GM10248 (cell line): Measurements from ENCODE around the gene PCF11.

Experiments
- CTCF ChIA-PET: fragments of 300-600 bp; sonication (Branson Sonifier 250); formaldehyde crosslinking; extraction: SDS; loops from one replicate; lab custom pipeline; 2021; ENCODE audit warnings: antibody characterized with exemption; lab: Yijun Ruan, JAX
- POLR2A ChIA-PET: fragments of 350-650 bp; sonication (Branson Sonifier 250); formaldehyde crosslinking; extraction: SDS; loops from one replicate; lab custom pipeline; 2020; ENCODE audit warnings: antibody characterized with exemption; lab: Yijun Ruan, JAX
- DNase-seq: peaks from one replicate; pipeline ENCODE4 v3.0.0; 2012; ENCODE audit errors: extremely low spot score
- CTCF ChIP-seq: IDR thresholded peaks from 2 replicates; pipeline ENCODE4 v1.5.1; 2012; ENCODE audit warnings: mild to moderate bottlenecking, low read depth; ENCODE audit errors: extremely low read depth, missing control alignments, control extremely low read depth

Gene PCF11

GRCh38 chr11:83192606-83193245, 35.8 kb downstream of the PCF11 start:
- ChIA-PET CTCF (no interaction called here), POLR2A (interaction anchor here (1.0 kb wide), 1 partner anchor 292 kb away, joined by 6 read pairs; the partner anchor contains the start of gene PRCP)
- no peak for TF ChIP-seq CTCF
- no peak for DNase-seq

DNA sequence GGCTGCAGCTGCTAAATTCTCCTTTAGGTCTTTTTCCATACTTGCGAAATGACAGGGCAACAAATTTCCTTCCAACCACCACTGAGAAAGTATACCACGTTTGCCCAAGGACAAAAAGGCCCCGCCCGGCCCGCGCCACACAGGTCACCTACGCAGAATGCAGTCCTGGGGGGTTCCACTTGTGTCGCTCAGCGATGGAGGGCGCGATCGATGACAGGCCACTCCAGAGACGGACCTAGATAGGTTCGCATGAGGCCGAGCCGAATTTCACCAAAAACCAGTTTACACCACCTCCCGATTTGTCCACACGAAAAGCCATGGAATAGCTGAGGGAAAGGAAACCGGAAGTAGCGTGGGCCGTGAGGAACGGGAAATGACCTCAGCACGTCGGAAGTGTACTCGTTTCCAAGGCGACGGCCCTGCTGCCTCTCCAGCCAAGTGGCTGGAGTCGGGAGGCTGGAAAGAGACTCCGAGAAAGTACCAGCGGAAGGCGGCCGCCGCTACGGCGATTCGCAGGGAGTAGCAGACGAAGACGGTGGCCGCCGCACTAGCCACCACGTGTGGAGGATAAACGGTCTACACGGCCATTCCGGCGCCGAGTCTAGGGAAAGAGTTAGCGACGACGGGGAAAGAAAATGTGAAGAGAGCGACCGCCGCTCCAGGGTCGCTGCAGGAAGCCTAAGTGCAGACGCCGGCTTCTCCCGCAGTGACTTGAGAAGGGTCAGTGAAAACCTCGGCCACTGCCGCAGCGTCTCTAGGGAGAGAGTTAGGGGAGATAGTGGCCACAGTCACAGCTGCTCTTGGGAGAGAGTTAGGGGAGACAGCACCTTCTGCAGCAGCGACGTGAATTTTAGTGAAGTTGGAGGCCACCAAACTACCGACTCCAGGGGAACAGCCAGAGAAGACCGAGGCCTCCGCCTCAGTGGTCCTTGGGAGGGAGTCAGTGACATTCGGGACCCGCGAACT, 36.7 kb downstream of the PCF11 start, which contains the start of gene ANKRD42:
ANKRD42 (plus strand) TSS at position 398 of the 966 bp plus-strand sequence. CDS start 959 bp downstream, outside the sequence.
- TF ChIP-seq CTCF = no peak
- CTCF ChIA-PET = interaction anchor here (1.0 kb wide), 1 partner anchor 10 kb away, joined by 3 read pairs; no protein-coding TSS in a partner anchor
- POLR2A ChIA-PET = interaction anchor here (0.6 to 1.0 kb wide), 2 partner anchors 292 to 293 kb away, joined by 3 to 6 read pairs; partner anchors contain the start of genes DDIAS and PRCP
- peak; percentile 92 for DNase-seq

DNA sequence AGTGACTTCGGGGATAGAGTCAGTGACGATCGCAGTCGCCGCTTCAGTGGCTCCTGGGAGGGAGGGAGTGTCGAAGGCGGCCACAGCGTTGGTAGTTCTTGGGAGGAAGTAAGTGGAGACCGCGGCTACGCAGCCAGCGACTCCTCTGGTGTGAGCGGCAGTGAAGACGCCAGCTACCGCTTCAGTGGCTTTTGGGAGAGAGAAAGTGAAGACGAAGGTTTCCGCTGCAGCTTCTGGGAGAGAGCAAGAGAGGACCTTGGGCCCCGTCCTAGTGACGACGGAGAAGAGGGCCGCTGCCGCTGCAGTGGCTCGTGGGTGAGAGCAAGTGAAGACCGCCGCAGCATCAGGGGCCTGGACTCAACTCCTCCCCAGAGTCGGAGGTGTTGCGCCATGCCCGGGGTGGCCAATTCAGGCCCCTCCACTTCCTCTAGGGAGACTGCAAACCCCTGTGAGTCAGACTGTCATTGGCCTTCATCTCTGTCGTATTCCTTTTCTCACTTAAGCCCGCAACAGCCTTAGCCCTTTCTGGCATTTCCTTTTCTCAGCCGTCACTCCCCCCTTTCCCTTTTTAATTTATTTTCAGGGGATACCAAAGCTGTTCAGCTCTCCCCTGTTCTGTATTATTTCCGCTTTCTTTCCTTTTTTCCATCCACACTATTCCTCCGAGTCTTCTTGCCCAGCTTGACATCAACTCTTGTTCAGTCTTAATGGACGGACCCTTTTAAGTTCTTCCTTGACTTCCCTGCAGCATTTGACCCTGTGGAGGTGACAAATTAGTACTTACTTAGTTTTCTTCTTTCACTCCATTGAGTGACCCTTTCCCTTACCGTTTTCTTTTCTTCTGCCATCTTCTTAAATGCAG, 37.6 kb downstream of the PCF11 start:
- ChIA-PET POLR2A (no interaction called here), CTCF (interaction anchor here (1.0 to 1.5 kb wide), 4 partner anchors 9 to 290 kb away, joined by 3 read pairs; no protein-coding TSS in a partner anchor)
- TF ChIP-seq CTCF = no peak
- peak; percentile 65 for DNase-seq

DNA sequence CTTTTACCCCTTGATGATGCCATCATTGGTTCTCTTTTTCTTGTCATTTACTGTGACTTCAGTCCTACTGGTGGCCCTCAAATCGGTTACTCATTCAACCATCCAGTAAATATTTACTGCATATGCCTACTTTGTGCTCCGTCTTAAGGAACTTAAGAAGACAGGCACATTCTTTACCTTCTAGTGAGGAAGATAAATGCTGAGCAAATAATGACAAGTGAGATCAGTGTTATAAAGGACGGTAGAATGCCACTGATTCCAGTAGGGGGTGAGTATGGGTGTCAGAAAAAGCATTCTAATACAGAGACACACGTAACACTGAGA, 38.2 kb downstream of the PCF11 start:
- TF ChIP-seq CTCF = no peak
- DNase-seq = no peak
- ChIA-PET POLR2A (no interaction called here), CTCF (interaction anchor here (1.0 to 1.5 kb wide), 3 partner anchors 55 to 291 kb away, joined by 3 read pairs; no protein-coding TSS in a partner anchor)

DNA sequence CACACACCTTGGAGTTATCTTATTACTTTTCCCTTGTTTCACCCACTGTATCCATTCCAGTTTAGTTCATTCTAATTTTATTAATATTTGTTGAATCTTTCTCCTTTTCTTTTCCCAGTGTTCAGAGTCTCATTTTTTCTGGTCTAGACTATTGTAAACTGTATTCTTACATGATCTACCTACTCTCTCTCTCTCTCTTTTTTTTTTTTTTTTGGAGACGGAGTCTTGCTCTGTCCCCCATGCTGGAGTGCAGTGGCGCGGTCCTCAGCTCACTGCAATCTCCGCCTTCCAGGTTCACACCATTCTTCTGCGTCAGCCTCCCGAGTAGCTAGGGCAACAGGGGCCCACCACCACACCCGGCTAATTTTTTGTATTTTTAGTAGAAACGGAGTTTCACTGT, 38.7 kb downstream of the PCF11 start:
- ChIA-PET CTCF (interaction anchor here (1.4 to 1.5 kb wide), 2 partner anchors 55 to 88 kb away, joined by 3 read pairs; no protein-coding TSS in a partner anchor), POLR2A (no interaction called here)
- no peak for TF ChIP-seq CTCF
- no peak for DNase-seq
